Measurements from ENCODE around the gene ZNF575.

GRCh38 chr19:43553656-43554055, 20.7 kb downstream of the ZNF575 start:
- TF ChIP-seq CTCF (conservative IDR thresholded peaks at IDR 0.05; ENCODE audit: low read length) (no peak), EZH2phosphoT487 (IDR thresholded peaks at IDR 0.05; ENCODE audit: borderline replicate concordance, low read depth, low read length) (no peak)

All from OCI-LY7 (cell line).